PC-9 (cell line): ENCODE measurements around the gene THOC6. TPM values are rescaled to one million over a fixed set of nuclear protein-coding genes. Genes with fewer than 3 reads are reported as not detected.

Experiments used
- BruUV-seq: library from RNA; stranded (reverse); fragments of 400-500 nt; replicated peaks from 2 replicates; lab custom pipeline; 2021; lab: Mats Ljungman, UMichigan
- CTCF ChIA-PET: fragments of 300-600 bp; sonication (Branson Sonifier 250); formaldehyde crosslinking; loops from one replicate; lab custom pipeline; 2022; ENCODE audit warnings: antibody characterized with exemption; lab: Charles Lee
- POLR2A ChIA-PET: fragments of 300-600 bp; sonication (Branson Sonifier 250); formaldehyde crosslinking; loops from one replicate; lab custom pipeline; 2022; ENCODE audit warnings: antibody characterized with exemption; ENCODE audit not compliant: unreplicated experiment; lab: Charles Lee
- DNase-seq, 2 experiments: peaks; one replicate each; pipeline versions ENCODE4 v3.0.0 to v3.0.0-alpha.2; 2015 to 2022; ENCODE audit warnings: mixed read lengths in 1 of 2
- H2AFZ ChIP-seq: fragments of 200-600 bp; sonication (generic); 2 replicates; pipeline ENCODE4 v1.8.1; 2017; ENCODE audit warnings: antibody characterized with exemption
- H3F3A ChIP-seq: fragments of 200-600 bp; sonication (generic); 2 replicates; pipeline ENCODE4 v1.8.1; 2017; ENCODE audit warnings: antibody characterized with exemption, mild to moderate bottlenecking, low read depth; ENCODE audit not compliant: insufficient read depth
- H3K27ac ChIP-seq: fragments of 200-600 bp; sonication (generic); 2 replicates; pipeline ENCODE4 v1.6.1; 2016; ENCODE audit warnings: mixed run types
- H3K27me3 ChIP-seq: fragments of 200-600 bp; sonication (generic); 2 replicates; pipeline ENCODE4 v1.6.1; 2016; ENCODE audit warnings: low read depth, mixed run types; ENCODE audit not compliant: insufficient read depth
- H3K36me3 ChIP-seq: fragments of 200-600 bp; sonication (generic); 2 replicates; pipeline ENCODE4 v1.6.1; 2016; ENCODE audit warnings: low read depth, mixed run types
- H3K4me1 ChIP-seq: fragments of 200-600 bp; sonication (generic); replicated peaks from 2 replicates; pipeline ENCODE4 v1.6.1; 2016; ENCODE audit warnings: mixed run types; ENCODE audit not compliant: insufficient read depth
- H3K4me2 ChIP-seq: fragments of 200-600 bp; sonication (generic); 2 replicates; pipeline ENCODE4 v1.6.1; 2017; ENCODE audit warnings: mixed run types
- H3K4me3 ChIP-seq: fragments of 200-600 bp; sonication (generic); 2 replicates; pipeline ENCODE4 v1.6.1; 2016; ENCODE audit warnings: mixed run types
- H3K79me2 ChIP-seq: fragments of 200-600 bp; sonication (generic); 2 replicates; pipeline ENCODE4 v1.6.1; 2017; ENCODE audit warnings: low read depth, mixed run types
- H3K9me2 ChIP-seq: fragments of 200-600 bp; sonication (generic); 2 replicates; pipeline ENCODE4 v1.8.1; 2017; ENCODE audit warnings: mild to moderate bottlenecking; ENCODE audit not compliant: insufficient read depth
- H3K9me3 ChIP-seq: fragments of 200-600 bp; sonication (generic); 2 replicates; pipeline ENCODE4 v1.8.1; 2016; ENCODE audit warnings: low read depth; ENCODE audit not compliant: insufficient read depth
- H4K20me1 ChIP-seq: fragments of 200-600 bp; sonication (generic); 2 replicates; pipeline ENCODE4 v1.8.1; 2017; ENCODE audit not compliant: insufficient read depth
- EZH2 ChIP-seq: fragments of 200-600 bp; sonication (generic); IDR thresholded peaks from 2 replicates; pipeline ENCODE4 v1.8.0; 2017; ENCODE audit warnings: antibody characterized with exemption, low read depth
- intact Hi-C: fragments of 100-400 bp; cut with micrococcal nuclease; formaldehyde crosslinking; loops from one replicate; pipeline ENCODE4 v1.10.0; 2022; ENCODE audit not compliant: unreplicated experiment
- total RNA-seq: library from RNA; stranded (reverse); gene quantifications from 2 replicates; pipeline ENCODE4 v1.2.3, GENCODE V29; 2021
- TF ChIP-seq, protein P1 (sequence below): fragments of 200-600 bp; sonication (generic); conservative IDR thresholded peaks from 2 replicates; pipeline ENCODE4 v1.6.1; 2017; ENCODE audit warnings: mixed run types, antibody characterized with exemption, mild to moderate bottlenecking, moderate library complexity

THOC6 gene
- total RNA-seq, 1 experiment from 2014 or later: 69.9 TPM

DNA sequence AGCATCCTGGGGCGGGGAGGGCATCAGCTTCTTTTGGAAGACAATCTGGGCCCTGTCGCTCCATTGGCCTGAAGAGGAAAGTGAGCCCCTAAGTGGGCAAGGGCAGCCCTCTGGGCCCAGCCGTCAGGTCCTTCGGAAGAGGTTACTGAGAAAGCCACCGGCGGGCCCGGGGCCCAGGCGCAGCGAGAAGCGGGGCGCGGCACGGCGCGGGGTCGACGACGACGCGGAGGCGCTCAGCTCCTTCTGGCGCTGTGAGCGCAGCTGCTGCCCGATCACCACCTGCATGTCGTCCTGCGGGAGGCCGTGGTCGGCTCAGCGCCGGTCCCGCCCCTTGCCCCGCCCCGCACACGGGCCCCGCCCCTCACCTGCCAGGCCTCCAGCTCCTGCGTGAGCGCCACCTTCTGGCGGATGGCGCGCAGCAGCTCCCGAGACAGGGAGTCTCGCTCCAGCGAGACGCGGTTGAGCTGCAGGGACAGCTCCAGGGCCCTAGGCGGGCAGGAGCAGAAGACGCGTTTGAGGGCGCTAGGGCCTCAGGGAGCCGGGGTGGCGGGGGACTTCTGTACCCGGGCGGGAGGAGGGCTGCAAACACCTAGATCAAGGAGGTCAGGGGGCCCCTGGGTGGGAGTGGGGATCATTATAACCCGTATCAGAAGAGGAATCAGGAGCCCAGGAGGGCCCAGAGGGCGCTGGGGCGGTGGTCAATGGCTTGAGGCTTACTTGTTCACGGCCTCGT is 4.3 kb downstream of the THOC6 start:
- Histone ChIP-seq H2AFZ (no peak overlapping the region), H3K27me3 (no peaks in the 10 kb centered on the region), H3K36me3 (no peaks in the 10 kb centered on the region), H3K4me3 (no peak overlapping the region; the same call in 1 of the 2 replicates), H3K4me1 (peaks cover 30% of the 10 kb centered on the region), H4K20me1 (peaks cover 7% of the 10 kb centered on the region; the same call in 1 of the 2 replicates), H3F3A (peaks cover 52% of the 10 kb centered on the region), H3K27ac (no peak overlapping the region), H3K79me2 (peaks cover 5% of the 10 kb centered on the region), H3K9me3 (no peaks in the 10 kb centered on the region), H3K4me2 (peak overlapping the region; percentile 73), H3K9me2 (no peaks in the 10 kb centered on the region)
- ChIA-PET POLR2A (interaction anchor here (0.5 to 1.9 kb wide), 6 partner anchors 24 to 1468 kb away, joined by 3 to 17 read pairs (median 10); no protein-coding TSS in a partner anchor), CTCF (interaction anchor here (0.6 to 1.5 kb wide), 11 partner anchors 10 to 107 kb away, joined by 3 to 15 read pairs (median 6); partner anchors contain the start of genes ZNF205 and ZNF213)
- intact Hi-C loops: loop anchor here (1.0 kb wide), 2 partner anchors 25 to 45 kb away; no protein-coding TSS in a partner anchor
- TF ChIP-seq EZH2: no peak
- TF ChIP-seq, protein P1, sequence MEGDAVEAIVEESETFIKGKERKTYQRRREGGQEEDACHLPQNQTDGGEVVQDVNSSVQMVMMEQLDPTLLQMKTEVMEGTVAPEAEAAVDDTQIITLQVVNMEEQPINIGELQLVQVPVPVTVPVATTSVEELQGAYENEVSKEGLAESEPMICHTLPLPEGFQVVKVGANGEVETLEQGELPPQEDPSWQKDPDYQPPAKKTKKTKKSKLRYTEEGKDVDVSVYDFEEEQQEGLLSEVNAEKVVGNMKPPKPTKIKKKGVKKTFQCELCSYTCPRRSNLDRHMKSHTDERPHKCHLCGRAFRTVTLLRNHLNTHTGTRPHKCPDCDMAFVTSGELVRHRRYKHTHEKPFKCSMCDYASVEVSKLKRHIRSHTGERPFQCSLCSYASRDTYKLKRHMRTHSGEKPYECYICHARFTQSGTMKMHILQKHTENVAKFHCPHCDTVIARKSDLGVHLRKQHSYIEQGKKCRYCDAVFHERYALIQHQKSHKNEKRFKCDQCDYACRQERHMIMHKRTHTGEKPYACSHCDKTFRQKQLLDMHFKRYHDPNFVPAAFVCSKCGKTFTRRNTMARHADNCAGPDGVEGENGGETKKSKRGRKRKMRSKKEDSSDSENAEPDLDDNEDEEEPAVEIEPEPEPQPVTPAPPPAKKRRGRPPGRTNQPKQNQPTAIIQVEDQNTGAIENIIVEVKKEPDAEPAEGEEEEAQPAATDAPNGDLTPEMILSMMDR: peak; percentile 83
- peak; percentile 71 to 88 for DNase-seq
- no TSS peak for BruUV-seq

DNA sequence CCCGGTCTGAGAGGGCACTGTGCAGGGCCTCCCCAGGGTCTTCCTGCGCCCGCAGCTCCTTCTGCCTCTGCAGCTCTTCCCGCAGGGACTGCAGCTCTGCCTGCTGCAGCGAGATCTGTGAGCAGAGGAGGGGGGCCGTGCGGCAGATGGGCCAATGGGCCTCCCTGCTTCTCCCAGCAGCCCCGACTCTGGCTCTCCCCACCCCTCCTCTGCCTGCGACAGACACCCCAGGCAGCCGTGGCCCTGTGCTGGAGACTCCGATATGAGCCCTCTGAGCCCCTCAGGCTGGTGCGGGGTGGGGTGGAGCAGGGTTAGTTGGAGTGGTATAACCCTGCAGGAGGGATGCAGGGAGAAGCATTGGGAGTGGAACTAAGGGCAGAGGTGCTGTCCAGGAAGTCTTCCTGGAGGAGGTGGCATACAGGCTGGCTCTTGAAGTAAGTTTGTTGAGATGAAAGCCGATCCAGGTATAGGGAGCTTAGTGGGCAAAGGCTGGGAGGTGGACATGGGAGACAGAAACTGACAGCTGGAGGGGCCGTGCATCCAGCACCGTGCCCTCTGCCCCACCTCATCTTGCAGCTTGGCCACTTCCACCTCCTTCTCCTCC is 5.0 kb downstream of the THOC6 start:
- H3K9me2 ChIP-seq: no peaks in the 10 kb centered on the region
- no TSS peak for BruUV-seq
- H3K36me3 ChIP-seq: no peaks in the 10 kb centered on the region
- DNase-seq: no peak
- no peaks in the 10 kb centered on the region for H3K9me3 ChIP-seq
- TF ChIP-seq, protein P1: no peak
- TF ChIP-seq EZH2: no peak
- H3K79me2 ChIP-seq: peaks cover 5% of the 10 kb centered on the region
- H3K27ac ChIP-seq: no peak overlapping the region
- peaks cover 30% of the 10 kb centered on the region for H3K4me1 ChIP-seq
- POLR2A ChIA-PET: interaction anchor here (0.5 to 1.9 kb wide), 5 partner anchors 25 to 1467 kb away, joined by 3 to 17 read pairs (median 9); no protein-coding TSS in a partner anchor
- no peak overlapping the region for H3K4me2 ChIP-seq
- no peaks in the 10 kb centered on the region for H3K27me3 ChIP-seq
- CTCF ChIA-PET: interaction anchor here (0.6 to 1.5 kb wide), 10 partner anchors 9 to 146 kb away, joined by 3 to 15 read pairs (median 6); partner anchors contain the start of genes FLYWCH2, ZNF205 and ZNF213
- no peak overlapping the region for H2AFZ ChIP-seq
- intact Hi-C loops: loop anchor here (1.0 kb wide), 2 partner anchors 26 to 46 kb away; no protein-coding TSS in a partner anchor
- peaks cover 54% of the 10 kb centered on the region for H3F3A ChIP-seq
- no peak overlapping the region for H3K4me3 ChIP-seq
- H4K20me1 ChIP-seq: peaks cover 11% of the 10 kb centered on the region; the same call in 1 of the 2 replicates

DNA sequence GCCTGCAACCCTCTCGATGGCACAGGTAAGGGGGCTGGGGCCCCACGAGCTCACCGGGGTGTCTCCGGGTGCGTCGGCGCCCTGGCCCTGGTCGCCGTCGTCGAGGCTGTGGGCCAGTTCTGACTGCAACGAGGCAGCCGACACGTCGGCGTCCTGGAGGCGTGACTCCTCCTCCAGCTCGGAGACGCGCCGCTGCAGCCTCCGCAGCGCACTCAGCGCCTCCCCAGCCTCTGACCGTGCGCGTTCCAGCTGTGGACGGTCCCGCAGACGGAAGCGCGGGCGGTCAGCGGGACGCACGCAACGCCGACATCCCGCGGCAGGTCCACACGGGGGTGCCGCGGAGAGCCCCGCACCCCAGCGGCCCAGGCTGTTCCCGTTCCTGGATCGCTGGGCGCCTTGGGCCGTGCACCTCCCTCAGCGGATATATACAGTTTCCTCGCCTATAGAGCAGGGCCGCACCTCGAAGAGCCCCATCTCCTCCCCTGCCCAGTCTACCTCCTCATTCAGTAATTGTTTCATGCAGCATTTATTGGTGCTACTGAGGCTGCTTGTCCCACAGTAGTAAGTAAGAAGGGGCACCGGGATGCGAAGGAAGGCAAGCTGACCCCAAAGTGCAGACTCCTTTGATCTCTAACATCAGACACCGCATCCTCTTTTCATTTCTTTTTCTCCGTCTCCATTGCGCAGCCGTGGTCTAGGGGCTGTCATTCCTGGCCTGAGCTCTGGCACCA is 5.8 kb downstream of the THOC6 start:
- Histone ChIP-seq H3F3A (peaks cover 54% of the 10 kb centered on the region), H3K4me2 (no peak overlapping the region), H4K20me1 (peaks cover 11% of the 10 kb centered on the region; the same call in 1 of the 2 replicates), H3K27ac (no peak overlapping the region), H3K79me2 (peaks cover 8% of the 10 kb centered on the region), H3K27me3 (no peaks in the 10 kb centered on the region), H3K36me3 (0 out of 2 replicates have a peak, but pooled peaks cover 2% of the 10 kb centered on the region), H3K4me1 (peaks cover 30% of the 10 kb centered on the region), H2AFZ (no peak overlapping the region), H3K4me3 (no peak overlapping the region), H3K9me2 (no peaks in the 10 kb centered on the region), H3K9me3 (no peaks in the 10 kb centered on the region)
- intact Hi-C loops: no loop called here
- ChIA-PET POLR2A (no interaction called here), CTCF (interaction anchor here (0.6 kb wide), 1 partner anchor 147 kb away, joined by 5 read pairs; the partner anchor contains the start of gene FLYWCH2)
- no TSS peak for BruUV-seq
- DNase-seq: no peak
- TF ChIP-seq, protein P1: no peak
- no peak for TF ChIP-seq EZH2
